HUES6 (cell line): ENCODE measurements around the gene BMPR2.
"Not testable (repeated sequence)": the region's sequence is repeated elsewhere in the genome, so short reads cannot be mapped to it uniquely, and the experiment has no call there.

Source experiments
- H3K27ac ChIP-seq: 2 replicates; pipeline ENCODE4 v1.7.0; 2013; ENCODE audit warnings: low read depth, mild to moderate bottlenecking, low read length, inconsistent platforms
- H3K27me3 ChIP-seq: 2 replicates; pipeline ENCODE4 v1.6.1; 2013; ENCODE audit warnings: low read length; ENCODE audit not compliant: control insufficient read depth, insufficient read depth
- H3K36me3 ChIP-seq: 2 replicates; pipeline ENCODE4 v1.6.1; 2013; ENCODE audit warnings: low read length; ENCODE audit not compliant: control insufficient read depth, insufficient read depth
- H3K4me1 ChIP-seq: 2 replicates; pipeline ENCODE4 v1.6.1; 2013; ENCODE audit warnings: low read length; ENCODE audit not compliant: control insufficient read depth, insufficient read depth
- H3K4me3 ChIP-seq: 2 replicates; pipeline ENCODE4 v1.5.1; 2013; ENCODE audit warnings: low read depth, low read length
- H3K9ac ChIP-seq: one replicate; pipeline ENCODE4 v1.6.1; 2013; ENCODE audit warnings: mild to moderate bottlenecking, low read length
- H3K9me3 ChIP-seq: 2 replicates; pipeline ENCODE4 v1.6.1; 2013; ENCODE audit warnings: low read depth, low read length; ENCODE audit not compliant: control insufficient read depth, insufficient read depth

BMPR2 gene

GRCh38 chr2:202358924-202359323 lies 17.2 kb upstream of the BMPR2 start:
- H3K27ac ChIP-seq, H3K9me3 ChIP-seq, H3K4me3 ChIP-seq, H3K27me3 ChIP-seq, H3K36me3 ChIP-seq, H3K9ac ChIP-seq: not testable (repeated sequence)
- H3K4me1 ChIP-seq: peaks cover 21% of the 10 kb centered on the region

- H3K27ac ChIP-seq: 0 out of 2 replicates have a peak overlapping the region, but pooled peaks have one; percentile 18
- no peaks in the 10 kb centered on the region for H3K27me3 ChIP-seq
- no peak overlapping the region for H3K9ac ChIP-seq
These were observed 15.5 kb upstream of the BMPR2 start for GRCh38 chr2:202360646-202361045.

GRCh38 chr2:202361108-202361507 lies 15.0 kb upstream of the BMPR2 start:
- H3K27ac ChIP-seq: 0 out of 2 replicates have a peak overlapping the region, but pooled peaks have one; percentile 18
- H3K36me3 ChIP-seq: no peaks in the 10 kb centered on the region
- peaks cover 15% of the 10 kb centered on the region for H3K4me1 ChIP-seq
- H3K27me3 ChIP-seq: no peaks in the 10 kb centered on the region
- H3K9ac ChIP-seq: no peak overlapping the region
- H3K4me3 ChIP-seq: no peak overlapping the region
- no peaks in the 10 kb centered on the region for H3K9me3 ChIP-seq

More at GRCh38 chr2:202360646-202361045, 15.5 kb upstream of the BMPR2 start:
- no peaks in the 10 kb centered on the region for H3K9me3 ChIP-seq
- H3K4me1 ChIP-seq: peaks cover 20% of the 10 kb centered on the region
- no peak overlapping the region for H3K4me3 ChIP-seq
- H3K36me3 ChIP-seq: no peaks in the 10 kb centered on the region

- Histone ChIP-seq H3K27ac (no peak overlapping the region), H3K4me3 (no peak overlapping the region), H3K27me3 (no peaks in the 10 kb centered on the region), H3K4me1 (peaks cover 9% of the 10 kb centered on the region), H3K36me3 (no peaks in the 10 kb centered on the region), H3K9ac (no peak overlapping the region), H3K9me3 (no peaks in the 10 kb centered on the region)
These were observed 2.6 kb upstream of the BMPR2 start for GRCh38 chr2:202373490-202373889.

- H3K27me3 ChIP-seq, H3K9me3 ChIP-seq, H3K4me1 ChIP-seq, H3K36me3 ChIP-seq: not testable (repeated sequence)
- peak overlapping the region; percentile 92 for H3K4me3 ChIP-seq
- peak overlapping the region; percentile 97; the same call in 1 of the 2 replicates for H3K27ac ChIP-seq
- H3K9ac ChIP-seq: peak overlapping the region; percentile 61
These were observed 1.7 kb upstream of the BMPR2 start for GRCh38 chr2:202374383-202374782.

GRCh38 chr2:202375033-202375608 lies 1.0 kb upstream of the BMPR2 start:
- H3K27ac ChIP-seq: peak overlapping the region; percentile 97
- H3K9ac ChIP-seq: peak overlapping the region; percentile 95
- H3K9me3 ChIP-seq: no peaks in the 10 kb centered on the region
- no peaks in the 10 kb centered on the region for H3K27me3 ChIP-seq
- H3K4me3 ChIP-seq: peak overlapping the region; percentile 92
- no peaks in the 10 kb centered on the region for H3K36me3 ChIP-seq
- H3K4me1 ChIP-seq: peaks cover 9% of the 10 kb centered on the region

- peak overlapping the region; percentile 80; the same call in 1 of the 2 replicates for H3K27ac ChIP-seq
These were observed 506 bp downstream of the BMPR2 start for GRCh38 chr2:202376460-202377206.

GRCh38 chr2:202377207-202377761 lies 1.2 kb downstream of the BMPR2 start:
- Histone ChIP-seq H3K27ac (peak overlapping the region; percentile 80; the same call in 1 of the 2 replicates), H3K9ac (peak overlapping the region; percentile 96), H3K9me3 (no peaks in the 10 kb centered on the region), H3K27me3 (no peaks in the 10 kb centered on the region), H3K36me3 (peaks cover 3% of the 10 kb centered on the region; the same call in 1 of the 2 replicates), H3K4me1 (peaks cover 12% of the 10 kb centered on the region), H3K4me3 (peak overlapping the region; percentile 92)

More at GRCh38 chr2:202376460-202377206, 506 bp downstream of the BMPR2 start:
- H3K4me3 ChIP-seq: peak overlapping the region; percentile 92
- H3K4me1 ChIP-seq: peaks cover 12% of the 10 kb centered on the region
- no peaks in the 10 kb centered on the region for H3K9me3 ChIP-seq
- no peaks in the 10 kb centered on the region for H3K27me3 ChIP-seq
- peaks cover 3% of the 10 kb centered on the region; the same call in 1 of the 2 replicates for H3K36me3 ChIP-seq
- peak overlapping the region; percentile 96 for H3K9ac ChIP-seq

GRCh38 chr2:202378001-202378400 lies 1.9 kb downstream of the BMPR2 start:
- peak overlapping the region; percentile 55 for H3K9ac ChIP-seq
- H3K4me3 ChIP-seq: peak overlapping the region; percentile 92
- no peaks in the 10 kb centered on the region for H3K27me3 ChIP-seq
- H3K36me3 ChIP-seq: peaks cover 3% of the 10 kb centered on the region; the same call in 1 of the 2 replicates
- no peak overlapping the region for H3K27ac ChIP-seq
- H3K9me3 ChIP-seq: no peaks in the 10 kb centered on the region
- peaks cover 12% of the 10 kb centered on the region for H3K4me1 ChIP-seq

GRCh38 chr2:202378662-202379358 lies 2.7 kb downstream of the BMPR2 start:
- Histone ChIP-seq H3K36me3 (peaks cover 3% of the 10 kb centered on the region; the same call in 1 of the 2 replicates), H3K4me1 (peaks cover 6% of the 10 kb centered on the region), H3K4me3 (peak overlapping the region; percentile 92), H3K9me3 (no peaks in the 10 kb centered on the region), H3K27me3 (no peaks in the 10 kb centered on the region), H3K9ac (peak overlapping the region; percentile 55), H3K27ac (no peak overlapping the region)
